ENCODE data around the gene CRMP1. TPM values are rescaled to one million over a fixed set of nuclear protein-coding genes. Genes with fewer than 3 reads are reported as not detected.

Gene CRMP1
- total RNA-seq, 3 donors from 2014 or later, result 0.44 to 1.6 (median 1.3) TPM

DNA sequence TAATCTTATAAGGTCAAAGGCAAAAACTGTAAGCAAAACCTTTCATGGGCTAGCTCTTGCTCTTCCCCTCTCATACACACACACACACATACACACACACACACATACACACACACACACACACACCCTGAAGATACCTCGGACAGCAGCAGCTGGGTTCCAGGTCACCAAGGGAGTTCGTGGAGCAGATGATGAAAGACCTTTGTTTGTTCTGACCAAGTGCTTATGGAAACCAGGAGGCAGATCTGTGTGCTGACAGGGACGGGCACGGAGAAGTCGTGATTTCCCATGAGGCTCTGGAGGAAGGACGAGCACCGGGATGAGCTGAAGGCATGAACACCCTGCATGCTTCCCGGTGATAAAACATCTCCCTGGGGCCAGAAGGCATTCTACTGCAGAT is 35.4 kb upstream of the CRMP1 start:
- Histone ChIP-seq H3K9me3 (no peaks in the 10 kb centered on the region), H3K27me3 (peaks cover 0 to 52% of the 10 kb centered on the region in 2 donors), H3K4me3 (no peak overlapping the region), H3K27ac (no peak overlapping the region), H3K36me3 (no peaks in the 10 kb centered on the region), H3K4me1 (no peaks in the 10 kb centered on the region)
- intact Hi-C loops (cut with DNase I; ENCODE audit: low total_unique reads), result no loop called here
- no peak for DNase-seq (ENCODE audit: low spot score in 2 of 2)
- TF ChIP-seq POLR2AphosphoS5 (IDR thresholded peaks at IDR 0.05), result no peak
- TF ChIP-seq, protein P1, sequence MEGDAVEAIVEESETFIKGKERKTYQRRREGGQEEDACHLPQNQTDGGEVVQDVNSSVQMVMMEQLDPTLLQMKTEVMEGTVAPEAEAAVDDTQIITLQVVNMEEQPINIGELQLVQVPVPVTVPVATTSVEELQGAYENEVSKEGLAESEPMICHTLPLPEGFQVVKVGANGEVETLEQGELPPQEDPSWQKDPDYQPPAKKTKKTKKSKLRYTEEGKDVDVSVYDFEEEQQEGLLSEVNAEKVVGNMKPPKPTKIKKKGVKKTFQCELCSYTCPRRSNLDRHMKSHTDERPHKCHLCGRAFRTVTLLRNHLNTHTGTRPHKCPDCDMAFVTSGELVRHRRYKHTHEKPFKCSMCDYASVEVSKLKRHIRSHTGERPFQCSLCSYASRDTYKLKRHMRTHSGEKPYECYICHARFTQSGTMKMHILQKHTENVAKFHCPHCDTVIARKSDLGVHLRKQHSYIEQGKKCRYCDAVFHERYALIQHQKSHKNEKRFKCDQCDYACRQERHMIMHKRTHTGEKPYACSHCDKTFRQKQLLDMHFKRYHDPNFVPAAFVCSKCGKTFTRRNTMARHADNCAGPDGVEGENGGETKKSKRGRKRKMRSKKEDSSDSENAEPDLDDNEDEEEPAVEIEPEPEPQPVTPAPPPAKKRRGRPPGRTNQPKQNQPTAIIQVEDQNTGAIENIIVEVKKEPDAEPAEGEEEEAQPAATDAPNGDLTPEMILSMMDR (IDR thresholded peaks at IDR 0.05), result no peak
- no peak for TF ChIP-seq POLR2A (IDR thresholded peaks at IDR 0.05)

DNA sequence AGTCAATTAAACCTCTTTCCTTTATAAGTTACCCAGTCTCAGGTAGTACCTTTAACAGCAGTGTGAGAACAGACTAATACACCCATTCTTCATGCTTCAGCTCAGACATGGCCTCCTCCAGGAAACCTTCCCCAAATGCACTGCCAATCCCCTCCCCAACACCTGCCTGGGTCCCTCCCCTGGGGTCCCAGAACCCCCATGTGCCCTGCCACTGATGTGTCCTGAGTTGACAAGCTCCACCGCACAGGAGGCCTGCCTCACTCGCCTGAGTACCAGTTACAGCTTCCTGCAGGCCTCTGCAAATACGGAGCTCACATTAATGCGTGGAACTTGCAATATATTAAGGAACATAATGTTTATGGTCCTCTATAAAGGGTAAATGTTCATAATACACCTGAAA is 34.9 kb upstream of the CRMP1 start:
- no peak overlapping the region for H3K27ac ChIP-seq
- H3K4me1 ChIP-seq, result no peaks in the 10 kb centered on the region
- DNase-seq (ENCODE audit: low spot score in 2 of 2), result no peak
- no peaks in the 10 kb centered on the region for H3K9me3 ChIP-seq
- H3K4me3 ChIP-seq, result no peak overlapping the region
- intact Hi-C loops (cut with DNase I; ENCODE audit: low total_unique reads), result no loop called here
- peaks cover 0 to 47% of the 10 kb centered on the region in 2 donors for H3K27me3 ChIP-seq
- H3K36me3 ChIP-seq, result no peaks in the 10 kb centered on the region
- TF ChIP-seq POLR2AphosphoS5 (IDR thresholded peaks at IDR 0.05), result no peak
- TF ChIP-seq, protein P1 (IDR thresholded peaks at IDR 0.05), result no peak
- TF ChIP-seq POLR2A (IDR thresholded peaks at IDR 0.05), result no peak

DNA sequence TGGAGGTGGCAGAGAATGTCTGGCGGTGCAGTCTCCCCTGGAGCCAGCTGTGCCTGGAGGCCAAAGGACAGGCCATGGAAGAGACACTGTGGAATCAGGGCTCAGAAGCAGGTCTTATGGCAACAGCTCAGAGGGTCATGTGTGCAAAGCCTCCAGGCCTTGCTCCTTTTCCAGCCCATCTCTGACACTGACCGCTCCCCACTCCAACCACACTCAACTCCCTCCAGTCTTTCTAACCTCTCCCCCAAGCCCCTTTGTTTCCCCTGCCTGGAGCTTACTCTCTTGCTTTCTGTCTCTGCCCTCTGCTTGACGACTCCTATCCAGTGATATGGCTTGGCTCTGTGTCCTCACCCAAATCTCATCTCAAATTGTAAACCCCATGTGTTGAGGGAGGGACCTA is 34.2 kb upstream of the CRMP1 start:
- no peak for TF ChIP-seq POLR2AphosphoS5 (IDR thresholded peaks at IDR 0.05)
- TF ChIP-seq POLR2A (IDR thresholded peaks at IDR 0.05), result no peak
- TF ChIP-seq, protein P1 (IDR thresholded peaks at IDR 0.05), result no peak
- Histone ChIP-seq H3K9me3 (no peaks in the 10 kb centered on the region), H3K36me3 (no peaks in the 10 kb centered on the region), H3K27ac (no peak overlapping the region), H3K4me1 (no peaks in the 10 kb centered on the region), H3K4me3 (no peak overlapping the region), H3K27me3 (peaks cover 0 to 47% of the 10 kb centered on the region in 2 donors)
- intact Hi-C loops (cut with DNase I; ENCODE audit: low total_unique reads), result no loop called here
- DNase-seq (ENCODE audit: low spot score in 2 of 2), result no peak

DNA sequence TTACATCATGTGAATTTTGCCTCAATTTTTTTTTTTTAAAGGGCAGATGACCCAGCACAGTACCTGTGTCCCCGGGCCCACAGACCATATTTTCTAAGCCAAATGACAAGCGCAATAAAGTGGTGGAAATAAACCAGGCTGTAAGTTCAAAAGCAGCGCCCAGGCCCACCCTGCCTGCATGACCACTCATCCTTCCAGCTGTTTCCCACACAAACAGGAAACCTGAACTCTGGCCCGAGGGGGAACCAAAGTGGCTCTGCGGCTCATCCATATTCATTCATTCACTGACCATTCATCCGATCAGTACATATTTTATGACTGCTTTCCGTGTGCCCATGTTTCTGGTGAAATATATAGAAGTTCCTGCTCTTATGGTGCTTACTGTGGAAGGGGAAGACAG is 33.7 kb upstream of the CRMP1 start:
- peaks cover 0 to 48% of the 10 kb centered on the region in 2 donors for H3K27me3 ChIP-seq
- intact Hi-C loops (cut with DNase I; ENCODE audit: low total_unique reads), result no loop called here
- no peak for DNase-seq (ENCODE audit: low spot score in 2 of 2)
- no peaks in the 10 kb centered on the region for H3K36me3 ChIP-seq
- TF ChIP-seq, protein P1 (IDR thresholded peaks at IDR 0.05), result no peak
- TF ChIP-seq POLR2A (IDR thresholded peaks at IDR 0.05) (no peak), POLR2AphosphoS5 (IDR thresholded peaks at IDR 0.05) (no peak)
- H3K27ac ChIP-seq, result no peak overlapping the region
- H3K9me3 ChIP-seq, result no peaks in the 10 kb centered on the region
- H3K4me3 ChIP-seq, result no peak overlapping the region
- H3K4me1 ChIP-seq, result no peaks in the 10 kb centered on the region

DNA sequence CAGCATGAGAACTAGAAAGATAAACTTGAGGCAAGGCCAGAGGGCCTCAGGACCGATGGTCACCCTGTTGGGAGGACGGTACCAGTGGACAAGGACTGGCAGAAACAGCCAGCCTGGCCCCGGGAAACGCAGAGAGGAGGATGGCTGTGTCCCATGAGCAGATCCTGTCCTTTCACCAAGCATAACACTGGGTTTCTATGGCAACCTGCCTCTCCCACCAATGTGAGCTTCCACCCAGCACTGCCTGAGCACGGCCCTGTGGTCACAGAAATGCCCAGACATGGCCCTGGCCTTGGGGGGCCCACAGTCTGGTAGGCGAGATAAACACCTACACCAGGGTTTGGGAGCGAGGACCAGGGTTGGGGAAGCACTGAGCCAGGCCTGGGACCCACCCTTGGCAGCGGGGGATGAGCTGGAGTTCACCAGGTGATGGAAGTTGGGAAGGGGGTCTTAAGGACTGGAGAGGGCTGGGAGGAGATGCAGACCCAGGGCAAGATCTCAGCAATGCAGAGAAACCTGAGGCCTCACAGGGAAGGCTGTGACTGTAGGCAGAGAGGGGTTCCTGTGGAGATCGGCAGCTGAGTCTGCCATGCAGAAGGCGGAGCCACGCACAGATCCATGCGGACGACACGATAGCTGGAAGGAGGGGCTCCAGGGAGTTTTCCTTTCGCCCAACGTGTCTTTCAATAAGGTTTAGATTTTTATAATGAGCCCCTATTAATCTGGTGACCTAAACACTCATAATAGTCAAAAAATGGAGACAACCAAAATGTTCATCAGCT is 32.7 kb upstream of the CRMP1 start:
- Histone ChIP-seq H3K36me3 (no peaks in the 10 kb centered on the region), H3K27me3 (peaks cover 0 to 45% of the 10 kb centered on the region in 2 donors), H3K9me3 (no peaks in the 10 kb centered on the region), H3K27ac (no peak overlapping the region), H3K4me3 (no peak overlapping the region), H3K4me1 (no peaks in the 10 kb centered on the region)
- intact Hi-C loops (cut with DNase I; ENCODE audit: low total_unique reads), result no loop called here
- DNase-seq (ENCODE audit: low spot score in 2 of 2), result no peak
- TF ChIP-seq POLR2A (IDR thresholded peaks at IDR 0.05) (no peak), POLR2AphosphoS5 (IDR thresholded peaks at IDR 0.05) (no peak)
- TF ChIP-seq, protein P1 (IDR thresholded peaks at IDR 0.05), result no peak

All from breast epithelium (tissue), 4 donors.